Aorta (tissue), 5 donors: Measurements from ENCODE around the gene UBAP2. TPM values are rescaled to one million over a fixed set of nuclear protein-coding genes. Genes with fewer than 3 reads are reported as not detected.
"Not testable (repeated sequence)": the region's sequence is repeated elsewhere in the genome, so short reads cannot be mapped to it uniquely, and the experiment has no call there.

ENCODE experiments used
- ATAC-seq: fragments of 200-7000 bp; cut with Tn5 transposase; one replicate; pipeline ENCODE4 v1.9.1; 2022; ENCODE audit warnings: moderate library complexity; ENCODE audit not compliant: low FRiP score
- DNase-seq, 2 donors: peaks; one replicate each; pipeline ENCODE4 v3.0.0-alpha.2; 2020
- H3K27ac ChIP-seq, 2 donors: one replicate each; pipeline ENCODE4 v1.5.1; 2013; ENCODE audit warnings: low read length in 2 of 2, mild to moderate bottlenecking in 2 of 2, moderate library complexity in 2 of 2, control low read depth in 1 of 2, inconsistent platforms in 1 of 2, low read depth in 1 of 2
- H3K27me3 ChIP-seq, 2 donors: one replicate each; pipeline ENCODE4 v1.6.1; 2013; ENCODE audit warnings: control low read depth in 1 of 2, low read length in 1 of 2, mild to moderate bottlenecking in 1 of 2, moderate library complexity in 1 of 2; ENCODE audit not compliant: insufficient read depth in 2 of 2, control insufficient read depth in 1 of 2
- H3K36me3 ChIP-seq, 2 donors: one replicate each; pipeline ENCODE4 v1.6.1; 2013; ENCODE audit warnings: control low read depth in 1 of 2, low read length in 1 of 2, mild to moderate bottlenecking in 1 of 2; ENCODE audit not compliant: insufficient read depth in 2 of 2, control insufficient read depth in 1 of 2
- H3K4me1 ChIP-seq, 2 donors: one replicate each; pipeline ENCODE4 v1.6.1; 2013; ENCODE audit warnings: low read length in 2 of 2, control low read depth in 1 of 2, mild to moderate bottlenecking in 1 of 2, moderate library complexity in 1 of 2; ENCODE audit not compliant: insufficient read depth in 2 of 2, control insufficient read depth in 1 of 2
- H3K4me3 ChIP-seq, 2 donors: one replicate each; pipeline ENCODE4 v1.5.1; 2013; ENCODE audit warnings: low read length in 2 of 2, control low read depth in 1 of 2, mild to moderate bottlenecking in 1 of 2
- H3K9me3 ChIP-seq: one replicate; pipeline ENCODE4 v1.6.1; 2013; ENCODE audit warnings: mild to moderate bottlenecking, low read length; ENCODE audit not compliant: control insufficient read depth
- WGBS, 2 donors: extraction: QIAGEN DNeasy Blood & Tissue Kit; methylation state at CpG; one replicate each; pipeline ENCODE4 v1.1.7; 2013; 5-methylcytosine and 5-hydroxymethylcytosine counted together
- intact Hi-C, 2 donors: fragments of 100-400 bp; cut with DNase I; formaldehyde crosslinking; loops; one replicate each; pipeline versions ENCODE4 v1.14.2 to v1.15.0; 2022
- polyA plus RNA-seq, 2 donors: library from polyadenylated mRNA; stranded (reverse); fragments of 200-250 nt; gene quantifications; one replicate each; pipeline ENCODE4 v1.2.3, GENCODE V29; 2013
- total RNA-seq, 2 donors: library from RNA; stranded (reverse); fragmentation: NEBNext Ultra II Directional; extraction: Animal tissue kit (Norgen Biotek cat#: 25700); gene quantifications; one replicate each; pipeline ENCODE4 v1.2.1, GENCODE V29; 2021
- donor health status: healthy with polysubstance abuse.
- donor health status: Bipolar disorder and iron deficiency.
- donor health status: DM: no; HTN: no; CAD: no.
- donor health status: DM: no; HTN: no; CAD: no.
- donor health status: DM: yes; HTN: yes; CAD: no.

Gene UBAP2
- total and polyA plus RNA-seq, 4 donors, result 5.3 to 30.5 (median 15.8) TPM

GRCh38 chr9:34059954-34060353 is 11.3 kb upstream of the UBAP2 start:
- ATAC-seq, result no peak
- Histone ChIP-seq H3K9me3 (no peaks in the 10 kb centered on the region), H3K36me3 (no peaks in the 10 kb centered on the region), H3K4me1 (no peaks in the 10 kb centered on the region), H3K27me3 (no peaks in the 10 kb centered on the region), H3K4me3 (no peak overlapping the region), H3K27ac (no peak overlapping the region)
- DNase-seq, result peak in 1 of 2 donors; percentile 9
- intact Hi-C loops, result no loop called here
- WGBS, 2 donors, result 69 to 80% methylated on average over 3 of the region's 3 CpGs

DNA sequence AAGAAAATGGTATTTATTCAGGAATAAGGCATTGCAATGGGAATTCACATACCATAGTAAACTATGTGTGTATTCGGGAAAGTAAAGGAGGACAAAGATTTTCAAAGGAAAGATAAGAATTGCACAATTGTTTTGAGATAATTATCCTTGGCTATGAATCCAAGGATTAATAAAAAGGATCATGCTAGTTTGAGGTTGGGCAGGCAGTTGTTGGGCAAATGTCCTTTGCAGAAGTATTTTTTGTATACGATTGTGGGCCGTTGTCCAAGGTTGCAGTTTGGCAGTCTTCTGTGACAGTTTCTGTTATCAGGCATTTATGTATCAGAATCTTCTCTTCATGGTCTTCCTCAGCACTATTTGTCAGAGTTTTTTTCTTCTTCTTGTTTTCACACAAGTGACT is 10.6 kb upstream of the UBAP2 start:
- Histone ChIP-seq H3K27me3 (no peaks in the 10 kb centered on the region), H3K4me3 (no peak overlapping the region), H3K4me1 (no peaks in the 10 kb centered on the region), H3K36me3 (no peaks in the 10 kb centered on the region), H3K9me3 (no peaks in the 10 kb centered on the region), H3K27ac (no peak overlapping the region)
- DNase-seq (no peak), ATAC-seq (no peak)
- WGBS, 2 donors, result 50 to 53% methylated on average over 3 of the region's 3 CpGs
- intact Hi-C loops, result no loop called here

- H3K4me3 ChIP-seq, result peak overlapping the region in 1 of 2 donors; percentile 54
- no peaks in the 10 kb centered on the region for H3K36me3 ChIP-seq
- ATAC-seq (no peak), DNase-seq (no peak)
- intact Hi-C loops, result loop anchor here in 1 of 2 donors (5.0 kb wide), 2 partner anchors 77 to 127 kb away; partner anchors contain the start of genes DCAF12 and UBAP1
- H3K27me3 ChIP-seq, result no peaks in the 10 kb centered on the region
- 28 to 35% methylated on average over 18 of the region's 18 CpGs for WGBS, 2 donors
- no peak overlapping the region for H3K27ac ChIP-seq
- H3K4me1 ChIP-seq, result no peaks in the 10 kb centered on the region
- H3K9me3 ChIP-seq, result no peaks in the 10 kb centered on the region
Observed at GRCh38 chr9:34049630-34050384, 1.1 kb upstream of the UBAP2 start.

- intact Hi-C loops, result loop anchor here in 1 of 2 donors (5.0 kb wide), 2 partner anchors 79 to 129 kb away; partner anchors contain the start of genes DCAF12 and UBAP1
- Histone ChIP-seq H3K27me3 (no peaks in the 10 kb centered on the region), H3K9me3 (no peaks in the 10 kb centered on the region), H3K27ac (peak overlapping the region in 1 of 2 donors; percentile 76), H3K4me1 (no peaks in the 10 kb centered on the region), H3K4me3 (peak overlapping the region; percentile 54 to 90), H3K36me3 (no peaks in the 10 kb centered on the region)
- DNase-seq, result peak in 1 of 2 donors; percentile 55
- 1% methylated on average over 23 to 29 of the region's 29 CpGs for WGBS, 2 donors
- ATAC-seq, result peak; percentile 53
Observed at GRCh38 chr9:34047864-34048726, 592 bp downstream of the UBAP2 start.

DNA sequence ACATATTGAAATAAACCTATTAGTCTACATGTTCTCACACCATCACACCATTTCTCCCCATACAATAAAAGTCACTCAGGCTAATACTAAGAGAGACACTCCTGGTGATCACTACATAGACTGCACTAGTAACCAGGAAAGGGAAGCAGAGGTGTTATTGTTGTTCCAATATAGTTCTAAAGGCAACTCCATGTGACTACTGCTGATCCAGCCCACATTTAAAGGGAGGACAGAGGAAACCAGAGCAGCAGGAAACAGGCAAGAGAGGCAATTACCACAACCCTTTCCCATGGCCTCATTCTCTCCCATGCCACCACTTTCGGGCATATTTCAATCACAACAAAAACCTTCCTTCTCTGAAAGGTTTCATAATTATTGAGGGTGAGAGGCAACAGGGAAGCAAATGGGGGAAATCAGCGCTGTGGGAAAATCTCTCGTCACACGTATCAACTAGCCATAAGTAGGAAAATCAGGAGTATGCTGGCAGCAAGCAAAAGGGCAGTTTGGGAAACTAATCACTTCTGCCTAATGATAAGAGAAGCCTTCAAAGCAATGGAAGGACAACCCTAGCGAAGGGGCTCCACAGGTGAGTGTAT is 1.8 kb downstream of the UBAP2 start:
- Histone ChIP-seq H3K4me3 (no peak overlapping the region), H3K27me3 (no peaks in the 10 kb centered on the region), H3K9me3 (no peaks in the 10 kb centered on the region), H3K27ac (no peak overlapping the region), H3K36me3 (no peaks in the 10 kb centered on the region), H3K4me1 (no peaks in the 10 kb centered on the region)
- 77 to 79% methylated on average over 5 of the region's 5 CpGs for WGBS, 2 donors
- no peak for DNase-seq
- no peak for ATAC-seq
- intact Hi-C loops, result loop anchor here in 1 of 2 donors (5.0 kb wide), 2 partner anchors 80 to 130 kb away; partner anchors contain the start of genes DCAF12 and UBAP1

- 54 to 57% methylated on average over 3 of the region's 3 CpGs for WGBS, 2 donors
- Histone ChIP-seq H3K4me3 (no peak overlapping the region), H3K9me3 (no peaks in the 10 kb centered on the region), H3K27ac (no peak overlapping the region), H3K36me3 (no peaks in the 10 kb centered on the region), H3K4me1 (no peaks in the 10 kb centered on the region), H3K27me3 (no peaks in the 10 kb centered on the region)
- ATAC-seq, result no peak
- intact Hi-C loops, result loop anchor here in 1 of 2 donors (5.0 kb wide), 2 partner anchors 81 to 131 kb away; partner anchors contain the start of genes DCAF12 and UBAP1
- no peak for DNase-seq
Observed at GRCh38 chr9:34045903-34046302, 2.8 kb downstream of the UBAP2 start.

DNA sequence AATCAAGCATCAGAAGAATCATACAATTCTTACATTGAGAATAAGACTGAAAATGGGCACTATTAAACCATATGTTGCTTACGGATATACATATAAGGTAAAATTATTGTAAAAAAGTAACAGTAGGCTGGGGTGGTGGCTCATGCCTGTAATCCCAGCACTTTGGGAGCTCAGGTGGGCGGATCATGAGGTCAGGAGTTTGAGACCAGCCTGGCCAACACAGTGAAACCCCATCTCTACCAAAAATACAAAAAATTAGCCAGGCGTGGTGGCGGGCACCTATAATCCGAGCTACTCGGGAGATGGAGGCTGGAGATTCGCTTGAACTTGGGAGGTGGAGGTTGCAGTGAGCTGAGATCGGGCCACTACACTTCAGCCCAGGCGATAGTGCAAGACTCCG is 6.6 kb downstream of the UBAP2 start:
- intact Hi-C loops, H3K4me1 ChIP-seq, DNase-seq, H3K27ac ChIP-seq, H3K27me3 ChIP-seq, ATAC-seq, H3K4me3 ChIP-seq, H3K36me3 ChIP-seq, H3K9me3 ChIP-seq: not testable (repeated sequence)
- 97 to 99% methylated on average over 10 of the region's 10 CpGs for WGBS, 2 donors

DNA sequence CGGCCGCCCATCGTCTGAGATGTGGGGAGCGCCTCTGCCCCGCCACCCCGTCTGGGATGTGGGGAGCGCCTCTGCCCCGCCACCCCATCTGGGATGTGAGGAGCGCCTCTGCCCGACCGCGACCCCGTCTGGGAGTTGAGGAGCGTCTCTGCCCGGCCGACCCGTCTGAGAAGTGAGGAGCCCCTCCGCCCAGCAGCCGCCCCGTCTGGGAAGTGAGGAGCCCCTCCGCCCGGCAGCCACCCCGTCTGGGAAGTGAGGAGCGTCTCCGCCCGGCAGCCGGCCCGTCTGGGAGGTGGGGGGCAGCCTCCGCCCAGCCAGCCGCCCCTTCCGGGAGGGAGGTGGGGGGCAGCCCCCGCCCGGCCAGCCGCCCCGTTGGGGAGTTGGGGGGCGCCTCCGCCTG is 9.8 kb downstream of the UBAP2 start:
- ATAC-seq, DNase-seq, intact Hi-C loops, H3K4me1 ChIP-seq, H3K9me3 ChIP-seq, H3K4me3 ChIP-seq, H3K27me3 ChIP-seq, H3K27ac ChIP-seq, H3K36me3 ChIP-seq: not testable (repeated sequence)
- WGBS, 2 donors, result 94 to 96% methylated on average over 25 to 37 of the region's 37 CpGs
